CD4-positive, alpha-beta T cell (primary cell): ENCODE results near the gene TNS4. TPM values are rescaled to one million over a fixed set of nuclear protein-coding genes. Genes with fewer than 3 reads are reported as not detected.

ENCODE experiments used
- ATAC-seq: fragments of 200-7000 bp; cut with Tn5 transposase; one replicate; pipeline ENCODE4 v1.10.0; 2022; ENCODE audit warnings: mild to moderate bottlenecking; ENCODE audit not compliant: poor library complexity
- CTCF ChIA-PET: fragments of 350-600 bp; sonication (Branson Sonifier 250); formaldehyde crosslinking; loops from one replicate; lab custom pipeline; 2021; ENCODE audit warnings: antibody characterized with exemption, inconsistent platforms; lab: Charles Lee
- POLR2A ChIA-PET: fragments of 350-600 bp; sonication (Branson Sonifier 250); formaldehyde crosslinking; loops from one replicate; lab custom pipeline; 2021; ENCODE audit warnings: antibody characterized with exemption, inconsistent platforms; lab: Charles Lee
- DNase-seq, 14 experiments: peaks; one replicate each; pipeline ENCODE4 v3.0.0-alpha.2; 2013 to 2020; ENCODE audit warnings: mixed read lengths in 2 of 14
- H3K27ac ChIP-seq, 2 donors: one replicate each; pipeline versions ENCODE4 v1.5.1 to v1.7.0; 2013; ENCODE audit warnings: low read length in 2 of 2, low read depth in 1 of 2, mild to moderate bottlenecking in 1 of 2
- H3K27me3 ChIP-seq, 2 experiments: 1 replicate in 1 of 2; 2 replicates in 1 of 2; pipeline versions ENCODE4 v1.6.1 to v1.7.0; 2013; ENCODE audit warnings: low read length in 2 of 2, control low read depth in 1 of 2, mild to moderate bottlenecking in 1 of 2, moderate library complexity in 1 of 2; ENCODE audit not compliant: insufficient read depth in 2 of 2, control insufficient read depth in 1 of 2
- H3K36me3 ChIP-seq: one replicate; pipeline ENCODE4 v1.6.1; 2013; ENCODE audit warnings: low read length, control low read depth; ENCODE audit not compliant: insufficient read depth
- H3K4me1 ChIP-seq: one replicate; pipeline ENCODE4 v1.6.1; 2013; ENCODE audit warnings: low read length, control low read depth; ENCODE audit not compliant: insufficient read depth
- H3K4me3 ChIP-seq: one replicate; pipeline ENCODE4 v1.5.1; 2013; ENCODE audit warnings: mild to moderate bottlenecking, low read length, moderate library complexity
- H3K9me3 ChIP-seq, 2 experiments: 1 replicate in 1 of 2; 2 replicates in 1 of 2; pipeline versions ENCODE4 v1.6.1 to v1.7.0; 2013; ENCODE audit warnings: low read length in 2 of 2, mild to moderate bottlenecking in 2 of 2, control low read depth in 1 of 2, moderate library complexity in 1 of 2; ENCODE audit not compliant: control insufficient read depth in 1 of 2, insufficient read depth in 1 of 2
- H3K27ac Mint-ChIP-seq: one replicate; pipeline ENCODE4 v1.8.0; 2020; ENCODE audit warnings: mixed read lengths
- H3K27me3 Mint-ChIP-seq: one replicate; pipeline ENCODE4 v1.8.0; 2021; ENCODE audit warnings: mixed read lengths
- H3K36me3 Mint-ChIP-seq: one replicate; pipeline ENCODE4 v1.8.0; 2021; ENCODE audit warnings: low read depth, mixed read lengths
- H3K4me1 Mint-ChIP-seq: one replicate; pipeline ENCODE4 v1.8.0; 2021; ENCODE audit warnings: low read depth, mixed read lengths
- H3K4me3 Mint-ChIP-seq: one replicate; pipeline ENCODE4 v1.8.0; 2020; ENCODE audit warnings: mild to moderate bottlenecking, mixed read lengths
- H3K9me3 Mint-ChIP-seq: one replicate; pipeline ENCODE4 v1.8.0; 2020; ENCODE audit warnings: mixed read lengths
- CTCF ChIP-seq: fragments of 200-600 bp; IDR thresholded peaks from one replicate; pipeline ENCODE4 v1.8.0; 2022; ENCODE audit warnings: antibody characterized with exemption, mild to moderate bottlenecking
- intact Hi-C, 2 experiments: fragments of 100-400 bp; cut with DNase I in 1 of 2; cut with micrococcal nuclease in 1 of 2; formaldehyde crosslinking; loops; one replicate each; pipeline versions ENCODE4 v1.15.1 to v1.9.0; 2023 to 2025; cut with DNase I, micrococcal nuclease
- total RNA-seq, 174 experiments: library from RNA in 2 of 174; stranded (reverse) in 2 of 174; gene quantifications; one replicate each; pipeline ENCODE4 v1.2.3 and lab custom pipeline; 2021 to 2026

Gene TNS4
- total RNA-seq, 2 experiments from 2014 or later = 3.0 to 4.2 TPM

- Mint-ChIP-seq H3K9me3 (no peaks in the 10 kb centered on the region), H3K27ac (peak overlapping the region; percentile 49), H3K4me1 (peaks cover 62% of the 10 kb centered on the region), H3K4me3 (peak overlapping the region; percentile 48), H3K36me3 (no peaks in the 10 kb centered on the region), H3K27me3 (no peaks in the 10 kb centered on the region)
- no peak for TF ChIP-seq CTCF
- ATAC-seq = no peak
- Histone ChIP-seq H3K4me3 (no peak overlapping the region), H3K27ac (no peak overlapping the region), H3K4me1 (peaks cover 47% of the 10 kb centered on the region), H3K36me3 (no peaks in the 10 kb centered on the region), H3K27me3 (no peaks in the 10 kb centered on the region), H3K9me3 (no peaks in the 10 kb centered on the region)
- DNase-seq = peak in 4 of 14 experiments; percentile 11 to 48 (median 26)
- intact Hi-C loops = loop anchor here in 1 of 2 experiments (2.0 kb wide), 1 partner anchor 24 kb away; no protein-coding TSS in a partner anchor
- ChIA-PET CTCF (interaction anchor here (0.6 to 1.6 kb wide), 4 partner anchors 9 to 102 kb away, joined by 3 to 4 read pairs (median 3); no protein-coding TSS in a partner anchor), POLR2A (interaction anchor here (0.9 to 2.5 kb wide), 10 partner anchors 9 to 63 kb away, joined by 3 to 27 read pairs (median 5); no protein-coding TSS in a partner anchor)
Measured at GRCh38 chr17:40490289-40490853, 11.1 kb downstream of the TNS4 start.

GRCh38 chr17:40487371-40488020 lies 13.9 kb downstream of the TNS4 start:
- no peaks in the 10 kb centered on the region for H3K9me3 ChIP-seq
- peaks cover 78% of the 10 kb centered on the region for H3K4me1 Mint-ChIP-seq
- no peaks in the 10 kb centered on the region for H3K36me3 ChIP-seq
- intact Hi-C loops = no loop called here
- no peak overlapping the region for H3K27ac Mint-ChIP-seq
- no peak overlapping the region for H3K4me3 ChIP-seq
- DNase-seq = no peak
- H3K27ac ChIP-seq = no peak overlapping the region
- ChIA-PET CTCF (interaction anchor here (1.2 kb wide), 1 partner anchor 46 kb away, joined by 5 read pairs; no protein-coding TSS in a partner anchor), POLR2A (interaction anchor here (0.6 to 2.0 kb wide), 2 partner anchors 46 to 75 kb away, joined by 4 to 6 read pairs; no protein-coding TSS in a partner anchor)
- no peak for TF ChIP-seq CTCF
- no peaks in the 10 kb centered on the region for H3K27me3 Mint-ChIP-seq
- H3K4me3 Mint-ChIP-seq = no peak overlapping the region
- H3K4me1 ChIP-seq = peaks cover 60% of the 10 kb centered on the region
- no peak for ATAC-seq
- no peaks in the 10 kb centered on the region for H3K27me3 ChIP-seq
- no peaks in the 10 kb centered on the region for H3K36me3 Mint-ChIP-seq
- no peaks in the 10 kb centered on the region for H3K9me3 Mint-ChIP-seq

- DNase-seq (no peak), ATAC-seq (no peak)
- CTCF ChIA-PET = interaction anchor here (0.6 to 1.8 kb wide), 3 partner anchors 10 to 271 kb away, joined by 3 to 14 read pairs (median 3); no protein-coding TSS in a partner anchor
- H3K27me3 ChIP-seq = no peaks in the 10 kb centered on the region
- TF ChIP-seq CTCF = no peak
- Mint-ChIP-seq H3K9me3 (no peaks in the 10 kb centered on the region), H3K4me1 (peaks cover 79% of the 10 kb centered on the region), H3K27me3 (no peaks in the 10 kb centered on the region), H3K4me3 (no peak overlapping the region), H3K36me3 (no peaks in the 10 kb centered on the region), H3K27ac (peak overlapping the region; percentile 97)
- H3K36me3 ChIP-seq = no peaks in the 10 kb centered on the region
- no peak overlapping the region for H3K27ac ChIP-seq
- H3K4me3 ChIP-seq = no peak overlapping the region
- POLR2A ChIA-PET = interaction anchor here (1.6 to 2.0 kb wide), 2 partner anchors 31 to 47 kb away, joined by 6 read pairs; no protein-coding TSS in a partner anchor
- peaks cover 61% of the 10 kb centered on the region for H3K4me1 ChIP-seq
- intact Hi-C loops = no loop called here
- H3K9me3 ChIP-seq = no peaks in the 10 kb centered on the region
Measured at GRCh38 chr17:40486522-40487370, 14.7 kb downstream of the TNS4 start.
